Peyer's patch (tissue), 4 donors: ENCODE data around the gene CLK2. TPM values are rescaled to one million over a fixed set of nuclear protein-coding genes. Genes with fewer than 3 reads are reported as not detected.

Experiments used
- DNase-seq, 3 donors: peaks; one replicate each; pipeline ENCODE4 v3.0.0-alpha.2; 2017 to 2019
- H3K27ac ChIP-seq, 4 donors: fragments of 200-600 bp; sonication (generic); one replicate each; pipeline ENCODE4 v1.5.1; 2016 to 2019
- H3K27me3 ChIP-seq, 2 donors: fragments of 200-600 bp; sonication (generic); one replicate each; pipeline ENCODE4 v1.5.1; 2019
- H3K36me3 ChIP-seq, 3 donors: fragments of 200-600 bp; sonication (generic); one replicate each; pipeline ENCODE4 v1.5.1; 2016 to 2019
- H3K4me1 ChIP-seq, 4 donors: fragments of 200-600 bp; sonication (generic); one replicate each; pipeline ENCODE4 v1.5.1; 2016 to 2019
- H3K4me3 ChIP-seq, 4 donors: fragments of 200-600 bp; sonication (generic); 1 replicate in 3 of 4; 2 replicates in 1 of 4; pipeline ENCODE4 v1.5.1; 2016 to 2019; ENCODE audit warnings: mild to moderate bottlenecking in 1 of 4
- H3K9me3 ChIP-seq, 4 donors: fragments of 200-600 bp; sonication (generic); one replicate each; pipeline ENCODE4 v1.5.1; 2016 to 2019; ENCODE audit warnings: mild to moderate bottlenecking in 1 of 4
- POLR2A ChIP-seq, 2 donors: fragments of 450-650 bp; IDR thresholded peaks; one replicate each; pipeline ENCODE4 v1.5.1; 2017; ENCODE audit warnings: antibody characterized with exemption in 2 of 2, mild to moderate bottlenecking in 2 of 2, moderate library complexity in 2 of 2
- total RNA-seq, 4 donors: library from RNA; depleted of rRNA; stranded (reverse); fragments of >200 nt; gene quantifications; one replicate each; pipeline ENCODE4 v1.1.0, GENCODE V29; 2016
- TF ChIP-seq, protein P1 (sequence below), 6 experiments: fragments of 450-650 bp in 4 of 6; fragments of 200-600 bp in 2 of 6; sonication (generic) in 1 of 6; IDR thresholded peaks; one replicate each; pipeline ENCODE4 v1.5.1; 2017 to 2019; ENCODE audit warnings: antibody characterized with exemption in 6 of 6, mild to moderate bottlenecking in 3 of 6, moderate library complexity in 1 of 6

Gene CLK2
- total RNA-seq, 4 donors from 2014 or later: 44.7 to 125 (median 98.5) TPM

GRCh38 chr1:155279268-155279667 is 6.0 kb upstream of the CLK2 start:
- H3K27me3 ChIP-seq: no peaks in the 10 kb centered on the region
- no peaks in the 10 kb centered on the region for H3K9me3 ChIP-seq
- peaks cover 0 to 4% (median 0%) of the 10 kb centered on the region in 3 donors for H3K36me3 ChIP-seq
- DNase-seq: no peak
- peaks cover 0 to 18% (median 2%) of the 10 kb centered on the region in 4 donors for H3K4me1 ChIP-seq
- TF ChIP-seq, protein P1, sequence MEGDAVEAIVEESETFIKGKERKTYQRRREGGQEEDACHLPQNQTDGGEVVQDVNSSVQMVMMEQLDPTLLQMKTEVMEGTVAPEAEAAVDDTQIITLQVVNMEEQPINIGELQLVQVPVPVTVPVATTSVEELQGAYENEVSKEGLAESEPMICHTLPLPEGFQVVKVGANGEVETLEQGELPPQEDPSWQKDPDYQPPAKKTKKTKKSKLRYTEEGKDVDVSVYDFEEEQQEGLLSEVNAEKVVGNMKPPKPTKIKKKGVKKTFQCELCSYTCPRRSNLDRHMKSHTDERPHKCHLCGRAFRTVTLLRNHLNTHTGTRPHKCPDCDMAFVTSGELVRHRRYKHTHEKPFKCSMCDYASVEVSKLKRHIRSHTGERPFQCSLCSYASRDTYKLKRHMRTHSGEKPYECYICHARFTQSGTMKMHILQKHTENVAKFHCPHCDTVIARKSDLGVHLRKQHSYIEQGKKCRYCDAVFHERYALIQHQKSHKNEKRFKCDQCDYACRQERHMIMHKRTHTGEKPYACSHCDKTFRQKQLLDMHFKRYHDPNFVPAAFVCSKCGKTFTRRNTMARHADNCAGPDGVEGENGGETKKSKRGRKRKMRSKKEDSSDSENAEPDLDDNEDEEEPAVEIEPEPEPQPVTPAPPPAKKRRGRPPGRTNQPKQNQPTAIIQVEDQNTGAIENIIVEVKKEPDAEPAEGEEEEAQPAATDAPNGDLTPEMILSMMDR (IDR thresholded peaks at IDR 0.05): no peak
- no peak for TF ChIP-seq POLR2A (IDR thresholded peaks at IDR 0.05)
- no peak overlapping the region for H3K4me3 ChIP-seq
- no peak overlapping the region for H3K27ac ChIP-seq

DNA sequence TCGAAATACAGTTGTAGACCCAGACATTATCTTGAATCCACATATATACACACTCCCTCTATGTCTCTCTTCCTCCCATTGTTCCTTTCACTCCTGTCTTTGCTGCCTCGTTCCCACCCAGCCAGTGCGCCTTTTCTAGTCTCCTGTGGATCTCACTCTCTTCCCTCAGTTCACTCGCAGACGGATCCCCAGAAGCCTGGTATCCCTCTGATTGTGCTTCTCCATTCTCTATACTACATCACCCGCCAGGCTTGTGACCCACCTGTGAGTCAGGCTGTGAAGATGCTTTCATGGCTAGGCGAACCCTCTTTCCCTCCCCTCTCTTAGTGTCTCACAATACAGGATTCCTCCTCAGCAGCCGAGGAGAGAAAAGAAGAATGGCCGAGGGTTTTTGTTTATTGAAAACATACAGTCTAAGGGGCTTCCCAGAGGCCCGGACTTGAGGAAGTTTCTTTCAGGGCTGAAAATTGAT is 5.4 kb upstream of the CLK2 start:
- no peaks in the 10 kb centered on the region for H3K27me3 ChIP-seq
- H3K4me1 ChIP-seq: peaks cover 0 to 21% (median 2%) of the 10 kb centered on the region in 4 donors
- peak overlapping the region in 1 of 4 donors; percentile 78 for H3K27ac ChIP-seq
- TF ChIP-seq POLR2A (IDR thresholded peaks at IDR 0.05): no peak
- TF ChIP-seq, protein P1 (IDR thresholded peaks at IDR 0.05): no peak
- peak overlapping the region in 3 of 4 donors; percentile 60 to 85 (median 79) for H3K4me3 ChIP-seq
- peaks cover 0 to 4% (median 0%) of the 10 kb centered on the region in 3 donors for H3K36me3 ChIP-seq
- no peaks in the 10 kb centered on the region for H3K9me3 ChIP-seq
- DNase-seq: no peak

DNA sequence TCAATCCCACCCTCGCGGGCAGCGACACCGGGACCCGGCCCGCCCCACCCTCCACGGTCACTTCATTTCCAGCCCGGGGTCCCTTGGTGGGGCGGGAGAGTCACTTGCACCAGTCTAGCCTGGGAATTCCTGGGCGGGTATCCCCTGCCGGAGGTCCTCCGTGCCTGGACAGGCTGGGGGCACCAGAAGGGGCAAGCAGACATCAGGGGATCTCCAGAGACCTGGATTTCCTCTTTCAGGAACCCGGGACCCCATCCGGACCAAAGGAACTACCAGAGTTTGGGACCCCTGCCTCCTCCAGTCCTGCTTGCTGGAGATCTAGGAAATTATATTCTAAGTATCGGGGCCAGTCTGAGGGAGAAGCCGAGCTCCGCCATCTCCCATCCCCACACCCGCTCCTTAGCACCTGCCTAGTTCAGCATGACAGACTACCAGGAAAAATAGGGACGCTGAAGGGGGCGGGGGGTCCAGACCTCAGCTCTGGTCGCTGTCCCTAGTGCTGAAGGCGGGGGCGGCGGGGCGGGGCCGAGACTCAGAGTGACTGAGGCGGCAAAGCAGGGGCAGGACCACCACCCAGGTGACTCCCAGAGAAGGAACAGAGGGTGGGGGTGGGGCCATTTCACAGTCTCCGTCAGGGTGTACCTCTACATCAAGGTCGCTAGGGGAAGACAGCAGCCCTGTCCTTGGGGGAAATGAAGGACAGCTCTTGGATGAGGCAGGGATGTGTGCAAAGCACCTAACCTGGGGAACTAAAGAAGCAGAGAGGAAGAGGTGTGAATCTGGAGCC is 4.8 kb upstream of the CLK2 start:
- peak overlapping the region; percentile 64 to 78 (median 66) for H3K27ac ChIP-seq
- peaks cover 0 to 4% (median 0%) of the 10 kb centered on the region in 3 donors for H3K36me3 ChIP-seq
- H3K4me3 ChIP-seq: peak overlapping the region; percentile 60 to 85 (median 76)
- no peaks in the 10 kb centered on the region for H3K9me3 ChIP-seq
- DNase-seq: peak; percentile 66 to 83 (median 78)
- H3K27me3 ChIP-seq: no peaks in the 10 kb centered on the region
- H3K4me1 ChIP-seq: peaks cover 0 to 21% (median 2%) of the 10 kb centered on the region in 4 donors
- TF ChIP-seq, protein P1 (IDR thresholded peaks at IDR 0.05): peak in 4 of 6 experiments; percentile 26 to 57 (median 49)
- no peak for TF ChIP-seq POLR2A (IDR thresholded peaks at IDR 0.05)

GRCh38 chr1:155277070-155277901 is 4.0 kb upstream of the CLK2 start, which contains the start of gene HCN3:
Gene HCN3, plus strand, starts transcription at chr1:155277463. Its CDS starts 128 bp downstream, at chr1:155277591.
- Histone ChIP-seq H3K9me3 (no peaks in the 10 kb centered on the region), H3K27ac (peak within 1 kb of the TSS; percentile 64 to 78 (median 66)), H3K4me3 (peak within 1 kb of the TSS; percentile 60 to 85 (median 76)), H3K27me3 (no peaks in the 10 kb centered on the region), H3K4me1 (peaks cover 0 to 26% (median 5%) of the 10 kb centered on the region in 4 donors), H3K36me3 (peaks cover 0 to under 1% (median 0%) of the 10 kb centered on the region in 3 donors)
- TF ChIP-seq, protein P1 (IDR thresholded peaks at IDR 0.05): peak; percentile 43 to 85 (median 79)
- peak in 1 of 2 donors; percentile 25 for TF ChIP-seq POLR2A (IDR thresholded peaks at IDR 0.05)
- DNase-seq: peak; percentile 97 to 99 (median 99)
